Measurements from ENCODE around the gene TXN2.

The TXN2 gene

GRCh38 chr22:36505998-36506635, 24.7 kb upstream of the TXN2 start:
- Histone ChIP-seq H3K36me3 (ENCODE audit: insufficient read depth) (0 out of 2 replicates have a peak, but pooled peaks cover 4% of the 10 kb centered on the region), H2AFZ (ENCODE audit: low read depth) (peak overlapping the region; percentile 85), H3K79me2 (ENCODE audit: insufficient read depth, low read depth) (no peaks in the 10 kb centered on the region), H3K27me3 (ENCODE audit: insufficient read depth, low read depth) (no peaks in the 10 kb centered on the region), H3K27ac (peak overlapping the region; percentile 60; the same call in 1 of the 2 replicates), H3K9ac (peak overlapping the region; percentile 56; the same call in 1 of the 2 replicates), H3K4me3 (IDR thresholded peaks at IDR 0.05; ENCODE audit: insufficient read depth, low read depth, low read length) (no peak overlapping the region), H3K4me1 (ENCODE audit: low read depth, poor library complexity, severe bottlenecking) (peaks cover 8% of the 10 kb centered on the region), H4K20me1 (ENCODE audit: insufficient read depth) (no peaks in the 10 kb centered on the region), H3K4me2 (peak overlapping the region; percentile 70; the same call in 1 of the 2 replicates)
- TF ChIP-seq, protein P1, sequence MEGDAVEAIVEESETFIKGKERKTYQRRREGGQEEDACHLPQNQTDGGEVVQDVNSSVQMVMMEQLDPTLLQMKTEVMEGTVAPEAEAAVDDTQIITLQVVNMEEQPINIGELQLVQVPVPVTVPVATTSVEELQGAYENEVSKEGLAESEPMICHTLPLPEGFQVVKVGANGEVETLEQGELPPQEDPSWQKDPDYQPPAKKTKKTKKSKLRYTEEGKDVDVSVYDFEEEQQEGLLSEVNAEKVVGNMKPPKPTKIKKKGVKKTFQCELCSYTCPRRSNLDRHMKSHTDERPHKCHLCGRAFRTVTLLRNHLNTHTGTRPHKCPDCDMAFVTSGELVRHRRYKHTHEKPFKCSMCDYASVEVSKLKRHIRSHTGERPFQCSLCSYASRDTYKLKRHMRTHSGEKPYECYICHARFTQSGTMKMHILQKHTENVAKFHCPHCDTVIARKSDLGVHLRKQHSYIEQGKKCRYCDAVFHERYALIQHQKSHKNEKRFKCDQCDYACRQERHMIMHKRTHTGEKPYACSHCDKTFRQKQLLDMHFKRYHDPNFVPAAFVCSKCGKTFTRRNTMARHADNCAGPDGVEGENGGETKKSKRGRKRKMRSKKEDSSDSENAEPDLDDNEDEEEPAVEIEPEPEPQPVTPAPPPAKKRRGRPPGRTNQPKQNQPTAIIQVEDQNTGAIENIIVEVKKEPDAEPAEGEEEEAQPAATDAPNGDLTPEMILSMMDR (conservative IDR thresholded peaks at IDR 0.05; ENCODE audit: low read depth, low read length), result no peak

DNA sequence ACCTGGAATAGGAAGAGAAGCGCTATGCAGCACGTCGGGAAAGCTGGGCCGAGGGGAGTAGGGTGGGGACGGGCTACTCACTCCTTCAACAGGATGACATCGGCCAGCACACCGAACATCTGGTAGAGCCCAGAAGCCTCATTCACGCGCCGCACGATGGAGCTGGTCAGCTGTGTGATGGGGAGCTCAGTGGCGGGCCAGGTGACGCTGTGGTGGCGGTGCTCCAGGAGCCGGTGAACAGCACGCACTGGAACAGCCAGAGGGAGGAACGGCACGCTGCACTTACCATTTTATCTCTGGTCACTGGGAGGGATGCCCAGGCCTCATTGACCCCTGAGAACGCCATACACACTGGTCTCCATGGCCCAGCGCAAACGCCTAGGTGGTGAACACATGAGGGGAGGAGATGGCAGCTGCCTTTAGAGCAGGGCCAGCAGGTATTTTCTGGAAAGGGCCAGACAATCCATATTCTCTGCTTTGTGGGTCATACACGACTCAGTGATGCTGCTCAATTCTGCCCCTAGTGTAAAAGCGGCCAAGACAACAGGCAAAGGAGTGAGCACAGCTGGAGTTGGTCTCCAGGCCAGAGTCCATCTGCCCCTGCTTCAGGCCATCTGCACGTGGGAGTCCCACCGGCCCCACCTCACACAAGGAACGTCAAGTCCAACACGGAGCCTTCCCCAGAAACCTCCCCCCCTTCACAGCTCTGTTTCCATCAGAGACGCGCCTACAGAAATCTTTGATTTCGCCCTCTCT, 16.6 kb upstream of the TXN2 start:
- no peaks in the 10 kb centered on the region for H3K36me3 ChIP-seq (ENCODE audit: insufficient read depth)
- H3K9ac ChIP-seq, result no peak overlapping the region
- H3K27ac ChIP-seq, result no peak overlapping the region
- H3K4me1 ChIP-seq (ENCODE audit: low read depth, poor library complexity, severe bottlenecking), result no peaks in the 10 kb centered on the region
- no peak overlapping the region for H2AFZ ChIP-seq (ENCODE audit: low read depth)
- H3K27me3 ChIP-seq (ENCODE audit: insufficient read depth, low read depth), result no peaks in the 10 kb centered on the region
- H3K4me3 ChIP-seq (IDR thresholded peaks at IDR 0.05; ENCODE audit: insufficient read depth, low read depth, low read length), result no peak overlapping the region
- TF ChIP-seq, protein P1 (conservative IDR thresholded peaks at IDR 0.05; ENCODE audit: low read depth, low read length), result no peak
- no peak overlapping the region for H3K4me2 ChIP-seq
- H3K79me2 ChIP-seq (ENCODE audit: insufficient read depth, low read depth), result no peaks in the 10 kb centered on the region
- no peaks in the 10 kb centered on the region for H4K20me1 ChIP-seq (ENCODE audit: insufficient read depth)

GRCh38 chr22:36493690-36494110, 12.3 kb upstream of the TXN2 start:
- H2AFZ ChIP-seq (ENCODE audit: low read depth), result no peak overlapping the region
- no peaks in the 10 kb centered on the region for H3K36me3 ChIP-seq (ENCODE audit: insufficient read depth)
- H3K27ac ChIP-seq, result no peak overlapping the region
- no peak overlapping the region for H3K4me3 ChIP-seq (IDR thresholded peaks at IDR 0.05; ENCODE audit: insufficient read depth, low read depth, low read length)
- H4K20me1 ChIP-seq (ENCODE audit: insufficient read depth), result no peaks in the 10 kb centered on the region
- H3K4me1 ChIP-seq (ENCODE audit: low read depth, poor library complexity, severe bottlenecking), result no peaks in the 10 kb centered on the region
- H3K9ac ChIP-seq, result no peak overlapping the region
- H3K4me2 ChIP-seq, result no peak overlapping the region
- H3K79me2 ChIP-seq (ENCODE audit: insufficient read depth, low read depth), result no peaks in the 10 kb centered on the region
- H3K27me3 ChIP-seq (ENCODE audit: insufficient read depth, low read depth), result no peaks in the 10 kb centered on the region
- TF ChIP-seq, protein P1 (conservative IDR thresholded peaks at IDR 0.05; ENCODE audit: low read depth, low read length), result no peak

DNA sequence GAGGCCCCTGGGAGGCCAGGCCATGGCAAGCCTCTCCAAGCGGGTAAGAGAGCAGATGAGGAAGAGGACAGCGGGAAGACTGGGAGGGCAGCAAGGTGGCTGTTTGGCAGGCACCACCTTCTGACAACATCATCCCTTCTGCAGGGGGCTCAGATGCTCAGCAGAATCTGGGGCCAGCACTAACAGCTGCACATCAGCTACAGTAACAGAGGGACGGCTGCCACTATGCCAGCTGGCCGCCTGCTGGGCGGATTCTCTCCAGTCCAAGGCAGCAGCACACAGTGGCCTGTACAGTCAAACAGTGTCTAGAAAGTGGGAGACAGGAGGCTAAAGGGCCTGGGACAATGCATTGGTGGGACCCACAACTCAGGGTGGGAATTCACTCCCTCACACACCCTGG, 10.7 kb upstream of the TXN2 start:
- H3K27me3 ChIP-seq (ENCODE audit: insufficient read depth, low read depth), result no peaks in the 10 kb centered on the region
- H3K4me2 ChIP-seq, result no peak overlapping the region
- H3K4me3 ChIP-seq (IDR thresholded peaks at IDR 0.05; ENCODE audit: insufficient read depth, low read depth, low read length), result no peak overlapping the region
- no peak overlapping the region for H3K9ac ChIP-seq
- no peaks in the 10 kb centered on the region for H3K79me2 ChIP-seq (ENCODE audit: insufficient read depth, low read depth)
- TF ChIP-seq, protein P1 (conservative IDR thresholded peaks at IDR 0.05; ENCODE audit: low read depth, low read length), result no peak
- H3K4me1 ChIP-seq (ENCODE audit: low read depth, poor library complexity, severe bottlenecking), result no peaks in the 10 kb centered on the region
- no peak overlapping the region for H3K27ac ChIP-seq
- H2AFZ ChIP-seq (ENCODE audit: low read depth), result no peak overlapping the region
- H3K36me3 ChIP-seq (ENCODE audit: insufficient read depth), result no peaks in the 10 kb centered on the region
- no peaks in the 10 kb centered on the region for H4K20me1 ChIP-seq (ENCODE audit: insufficient read depth)

Data from KMS-11 (cell line).